CD4-positive, alpha-beta T cell treated with Interleukin-4 for 1 hour (primary cell): Measurements from ENCODE around the gene ENPEP.

Experiments used
- DNase-seq, 2 donors: peaks; one replicate each; pipeline ENCODE4 v3.0.0-alpha.2; 2020 to 2022

Gene ENPEP

DNA sequence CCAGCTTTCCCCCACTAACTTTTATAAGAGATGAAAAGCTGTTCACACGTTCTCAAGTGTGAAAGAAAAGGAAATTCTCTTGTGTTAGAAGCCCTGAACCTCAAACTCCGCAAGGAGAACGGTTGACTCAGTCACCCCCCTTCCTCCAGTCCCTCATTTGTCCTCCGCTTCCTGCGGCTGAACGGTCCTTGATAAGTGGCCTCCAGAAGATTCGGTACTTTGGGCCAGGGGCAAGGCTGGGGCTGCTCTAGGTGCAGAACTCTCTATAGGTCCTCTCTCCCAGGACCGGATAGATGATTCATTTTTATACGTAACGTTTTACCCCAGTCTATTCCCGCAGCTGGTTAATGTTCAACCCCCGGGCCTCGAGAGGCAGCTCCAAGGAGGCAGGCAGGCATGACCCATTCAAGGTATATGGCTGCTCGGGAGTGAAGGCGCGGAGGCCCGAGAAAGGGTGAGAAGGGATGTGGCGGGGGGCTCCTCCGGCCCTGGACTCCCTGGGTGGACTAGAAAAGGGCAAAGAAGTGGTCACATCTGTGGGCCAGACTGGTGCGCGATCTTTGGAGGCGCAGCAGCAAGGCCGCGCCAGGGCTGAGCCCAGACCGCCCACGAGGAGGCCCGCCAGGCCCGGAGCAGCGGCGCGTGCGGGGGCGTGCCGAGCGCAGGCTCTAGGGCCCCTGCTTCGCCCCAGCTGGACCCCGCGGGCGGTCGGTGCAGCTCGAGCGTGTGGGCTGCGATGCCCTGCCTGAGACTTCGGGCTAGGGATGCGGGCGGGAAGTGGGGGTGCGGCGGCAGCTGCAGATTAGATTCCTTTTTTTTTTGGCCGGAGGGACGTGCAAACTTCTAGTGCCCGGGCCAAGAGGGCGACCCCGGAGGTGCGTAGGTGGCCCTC, 135.2 kb downstream of the ENPEP start:
- no peak for DNase-seq

DNA sequence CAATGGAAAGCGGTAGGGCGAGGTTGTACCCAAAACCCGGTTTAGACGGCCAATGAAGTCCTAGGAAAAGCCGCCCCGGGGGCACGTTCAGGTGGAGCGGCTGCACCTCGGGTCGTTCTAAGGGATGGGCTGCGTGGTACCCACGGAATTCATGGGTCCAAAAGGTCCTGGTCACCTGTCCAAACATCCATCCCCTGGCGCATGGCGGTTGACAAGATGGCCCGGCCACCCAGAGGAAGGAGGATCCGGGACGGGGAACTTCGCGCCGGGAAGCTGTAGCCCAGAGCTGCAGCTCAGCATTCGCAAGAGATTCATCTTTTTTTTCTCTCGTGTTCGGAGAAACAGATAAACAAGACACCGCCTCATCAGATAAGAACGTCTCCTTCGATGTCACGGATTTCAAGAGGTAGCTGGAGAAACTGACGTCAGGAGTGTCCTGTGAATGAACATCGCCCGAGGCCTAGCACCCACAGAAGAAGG, 136.1 kb downstream of the ENPEP start:
- no peak for DNase-seq

DNA sequence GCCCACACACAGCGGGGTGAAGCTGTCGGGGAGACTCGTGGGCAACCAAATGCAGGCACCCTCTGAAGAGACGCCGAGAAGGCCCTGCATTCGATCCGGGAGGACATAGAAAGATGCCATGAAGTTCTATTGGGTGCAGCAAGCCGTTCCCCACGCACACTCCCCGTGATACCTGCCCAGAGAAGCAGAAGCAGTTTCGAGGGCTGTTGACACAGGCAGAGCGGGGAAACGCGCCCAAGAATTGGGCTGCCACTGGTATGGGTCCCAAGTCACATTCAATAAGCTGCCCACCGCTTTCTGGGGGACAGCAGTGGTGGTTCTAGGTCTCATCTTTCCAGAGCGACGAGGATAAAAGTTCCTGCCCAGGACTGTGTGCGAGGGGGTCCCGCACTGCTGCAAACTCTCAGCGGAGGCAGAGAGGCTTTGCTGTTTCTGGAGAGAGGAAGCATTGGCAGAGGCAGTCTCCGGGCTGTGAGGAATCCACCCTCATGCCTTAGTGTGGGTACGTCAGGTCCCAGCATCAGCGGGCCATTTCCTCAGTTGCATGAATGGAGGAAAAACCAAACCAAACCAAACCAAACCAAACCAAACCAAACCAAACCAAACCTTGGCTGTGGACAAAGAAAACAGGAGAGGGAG, 136.8 kb downstream of the ENPEP start:
- no peak for DNase-seq

DNA sequence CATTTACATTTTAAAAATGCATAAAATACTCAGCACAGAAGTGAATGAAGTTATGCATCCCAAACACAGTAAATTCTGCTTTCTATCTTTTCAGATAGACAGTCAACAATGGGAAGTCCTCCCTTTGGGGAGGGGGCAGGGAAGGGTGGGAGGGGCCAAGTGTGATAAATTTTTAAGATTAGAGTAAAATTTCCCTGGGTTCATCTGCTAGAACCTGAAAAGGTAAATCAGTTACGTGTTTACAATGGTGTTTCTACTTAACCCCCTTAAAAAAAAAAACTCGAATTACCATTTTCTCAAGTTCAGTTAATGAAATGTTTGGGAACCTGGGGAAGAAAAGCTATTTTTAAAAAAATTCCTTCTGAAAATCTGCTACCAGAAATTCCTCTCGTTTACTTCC, 137.8 kb downstream of the ENPEP start:
- DNase-seq: no peak

DNA sequence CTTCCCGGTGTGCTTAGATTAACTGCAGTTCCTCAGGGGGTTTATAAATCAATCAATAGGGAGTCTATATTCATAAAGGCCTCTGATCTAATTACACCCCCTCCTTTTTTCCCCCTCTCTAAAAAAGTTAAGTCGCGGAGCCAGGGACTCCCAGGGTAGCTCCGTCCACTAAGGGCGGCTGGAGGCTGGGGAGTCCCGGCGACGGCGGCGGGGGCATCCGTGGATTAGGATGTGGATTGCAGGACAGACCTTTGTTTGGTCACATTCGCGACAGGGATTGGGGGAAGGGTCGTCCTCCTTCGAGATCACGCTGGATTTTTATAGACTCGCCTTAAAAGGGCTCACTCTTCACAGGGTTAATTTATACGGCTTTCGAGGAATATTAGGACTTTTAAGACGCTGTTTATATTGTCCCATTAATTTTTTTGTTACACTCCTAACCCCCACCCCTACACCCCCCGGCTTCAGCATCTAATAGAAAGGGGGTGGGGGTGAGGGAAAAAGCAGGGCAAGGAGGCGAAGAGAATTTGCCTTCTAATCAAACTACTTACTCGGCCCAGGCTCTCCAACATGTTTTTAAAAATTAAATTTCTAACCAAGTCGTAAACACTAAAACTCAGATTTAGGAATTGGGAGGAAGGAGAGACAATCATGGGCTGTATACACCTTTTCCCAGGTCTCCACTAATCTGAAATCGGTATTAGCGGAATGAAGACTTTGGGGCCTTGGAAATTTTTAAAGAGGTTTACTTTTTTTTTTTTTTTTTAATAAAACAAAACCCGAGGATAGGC, 138.4 kb downstream of the ENPEP start:
- no peak for DNase-seq
